Loucy (cell line): ENCODE measurements around the gene TRERF1.

Source experiments
- EZH2phosphoT487 ChIP-seq: fragments of 200-600 bp; IDR thresholded peaks from 2 replicates; pipeline ENCODE4 v1.6.1; 2018; ENCODE audit warnings: antibody characterized with exemption, mild to moderate bottlenecking, moderate library complexity, borderline replicate concordance
- TF ChIP-seq, protein P1 (sequence below): fragments of 200-600 bp; sonication (generic); conservative IDR thresholded peaks from 2 replicates; pipeline ENCODE4 v1.5.1; 2014; ENCODE audit warnings: mild to moderate bottlenecking, antibody characterized with exemption, low read length

DNA sequence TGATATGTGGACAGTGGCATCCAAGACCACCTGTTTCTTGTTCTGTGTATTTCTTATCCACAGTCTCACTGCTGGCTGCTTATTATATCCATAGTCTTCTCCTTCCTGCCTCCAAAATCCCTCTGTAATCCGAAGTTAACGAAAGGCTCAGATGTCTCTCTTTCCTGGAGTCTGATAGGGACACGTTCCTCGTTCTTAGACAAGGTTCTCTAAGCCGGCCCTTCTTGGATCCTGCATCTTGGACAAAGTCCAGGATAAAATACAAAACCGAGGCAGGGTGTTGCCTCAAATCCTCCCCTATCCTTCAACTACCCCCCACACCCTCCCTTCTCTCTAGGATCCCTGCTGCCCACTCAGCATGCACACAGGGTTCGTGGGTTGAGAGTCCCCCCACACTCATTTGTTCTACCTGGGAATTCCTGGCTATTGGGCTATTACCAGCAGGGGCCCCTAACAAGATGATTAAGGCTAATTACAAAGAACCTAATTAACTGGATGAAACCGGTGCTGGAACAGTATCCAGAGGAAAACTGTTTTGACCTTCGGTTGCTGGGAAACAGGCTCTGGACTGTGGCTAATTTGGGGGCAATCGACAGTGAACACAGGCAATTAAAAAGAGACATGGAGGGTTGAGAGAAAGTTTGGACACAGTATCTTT is 201.3 kb downstream of the TRERF1 start:
- TF ChIP-seq, protein P1, sequence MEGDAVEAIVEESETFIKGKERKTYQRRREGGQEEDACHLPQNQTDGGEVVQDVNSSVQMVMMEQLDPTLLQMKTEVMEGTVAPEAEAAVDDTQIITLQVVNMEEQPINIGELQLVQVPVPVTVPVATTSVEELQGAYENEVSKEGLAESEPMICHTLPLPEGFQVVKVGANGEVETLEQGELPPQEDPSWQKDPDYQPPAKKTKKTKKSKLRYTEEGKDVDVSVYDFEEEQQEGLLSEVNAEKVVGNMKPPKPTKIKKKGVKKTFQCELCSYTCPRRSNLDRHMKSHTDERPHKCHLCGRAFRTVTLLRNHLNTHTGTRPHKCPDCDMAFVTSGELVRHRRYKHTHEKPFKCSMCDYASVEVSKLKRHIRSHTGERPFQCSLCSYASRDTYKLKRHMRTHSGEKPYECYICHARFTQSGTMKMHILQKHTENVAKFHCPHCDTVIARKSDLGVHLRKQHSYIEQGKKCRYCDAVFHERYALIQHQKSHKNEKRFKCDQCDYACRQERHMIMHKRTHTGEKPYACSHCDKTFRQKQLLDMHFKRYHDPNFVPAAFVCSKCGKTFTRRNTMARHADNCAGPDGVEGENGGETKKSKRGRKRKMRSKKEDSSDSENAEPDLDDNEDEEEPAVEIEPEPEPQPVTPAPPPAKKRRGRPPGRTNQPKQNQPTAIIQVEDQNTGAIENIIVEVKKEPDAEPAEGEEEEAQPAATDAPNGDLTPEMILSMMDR: no peak
- TF ChIP-seq EZH2phosphoT487: no peak
